ENCODE data around the gene SATB1.

Gene SATB1

GRCh38 chr3:18351823-18352744 lies 73.1 kb downstream of the SATB1 start:
- TF ChIP-seq, protein P1, sequence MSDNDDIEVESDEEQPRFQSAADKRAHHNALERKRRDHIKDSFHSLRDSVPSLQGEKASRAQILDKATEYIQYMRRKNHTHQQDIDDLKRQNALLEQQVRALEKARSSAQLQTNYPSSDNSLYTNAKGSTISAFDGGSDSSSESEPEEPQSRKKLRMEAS (IDR thresholded peaks at IDR 0.05; ENCODE audit: low read depth, low read length), result no peak
- TF ChIP-seq MYC (IDR thresholded peaks at IDR 0.05; ENCODE audit: low read depth, low read length) (no peak), POLR2A (IDR thresholded peaks at IDR 0.05; ENCODE audit: extremely low read depth, insufficient read length) (no peak)
- TF ChIP-seq, protein P2, sequence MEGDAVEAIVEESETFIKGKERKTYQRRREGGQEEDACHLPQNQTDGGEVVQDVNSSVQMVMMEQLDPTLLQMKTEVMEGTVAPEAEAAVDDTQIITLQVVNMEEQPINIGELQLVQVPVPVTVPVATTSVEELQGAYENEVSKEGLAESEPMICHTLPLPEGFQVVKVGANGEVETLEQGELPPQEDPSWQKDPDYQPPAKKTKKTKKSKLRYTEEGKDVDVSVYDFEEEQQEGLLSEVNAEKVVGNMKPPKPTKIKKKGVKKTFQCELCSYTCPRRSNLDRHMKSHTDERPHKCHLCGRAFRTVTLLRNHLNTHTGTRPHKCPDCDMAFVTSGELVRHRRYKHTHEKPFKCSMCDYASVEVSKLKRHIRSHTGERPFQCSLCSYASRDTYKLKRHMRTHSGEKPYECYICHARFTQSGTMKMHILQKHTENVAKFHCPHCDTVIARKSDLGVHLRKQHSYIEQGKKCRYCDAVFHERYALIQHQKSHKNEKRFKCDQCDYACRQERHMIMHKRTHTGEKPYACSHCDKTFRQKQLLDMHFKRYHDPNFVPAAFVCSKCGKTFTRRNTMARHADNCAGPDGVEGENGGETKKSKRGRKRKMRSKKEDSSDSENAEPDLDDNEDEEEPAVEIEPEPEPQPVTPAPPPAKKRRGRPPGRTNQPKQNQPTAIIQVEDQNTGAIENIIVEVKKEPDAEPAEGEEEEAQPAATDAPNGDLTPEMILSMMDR (IDR thresholded peaks at IDR 0.05; ENCODE audit: low read depth, low read length), result no peak
- no peak for DNase-seq (ENCODE audit: low read depth)
- no peak overlapping the region for H3K4me3 ChIP-seq (ENCODE audit: low read depth, low read length)

GRCh38 chr3:18351069-18351628 lies 74.0 kb downstream of the SATB1 start:
- no peak overlapping the region for H3K4me3 ChIP-seq (ENCODE audit: low read depth, low read length)
- no peak for TF ChIP-seq POLR2A (IDR thresholded peaks at IDR 0.05; ENCODE audit: extremely low read depth, insufficient read length)
- TF ChIP-seq, protein P2 (IDR thresholded peaks at IDR 0.05; ENCODE audit: low read depth, low read length), result no peak
- TF ChIP-seq, protein P1 (IDR thresholded peaks at IDR 0.05; ENCODE audit: low read depth, low read length), result no peak
- TF ChIP-seq MYC (IDR thresholded peaks at IDR 0.05; ENCODE audit: low read depth, low read length), result no peak
- DNase-seq (ENCODE audit: low read depth), result no peak

DNA sequence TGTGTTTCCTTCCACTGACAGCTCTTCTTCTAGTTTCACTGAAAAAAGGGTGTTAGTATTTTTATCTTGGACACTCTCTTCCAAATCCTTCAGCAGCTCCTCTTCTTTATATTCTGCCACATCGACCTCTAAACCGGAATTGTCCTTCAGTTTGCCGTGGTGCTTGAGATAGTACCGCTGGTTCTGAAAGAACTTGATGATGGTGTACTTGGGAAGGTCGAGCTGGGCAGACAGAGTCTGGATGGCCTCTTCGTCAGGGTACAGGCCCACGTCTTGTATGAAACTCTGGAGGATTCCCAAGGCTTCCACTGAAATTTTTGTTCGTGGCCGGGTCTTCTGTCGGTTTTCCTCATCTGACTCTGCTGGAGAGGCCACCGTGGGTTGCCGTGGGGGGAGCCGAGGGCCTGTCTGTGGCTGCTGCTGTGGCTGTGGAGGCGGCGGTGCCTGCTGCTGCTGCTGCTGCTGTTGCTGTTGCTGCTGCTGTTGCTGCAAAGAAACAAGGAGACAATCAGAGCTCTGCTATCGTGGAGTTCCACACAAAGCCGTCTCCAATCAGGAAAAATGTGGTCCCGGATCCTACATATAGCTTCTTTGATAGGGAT lies 75.8 kb downstream of the SATB1 start:
- DNase-seq (ENCODE audit: low read depth), result no peak
- TF ChIP-seq, protein P1 (IDR thresholded peaks at IDR 0.05; ENCODE audit: low read depth, low read length), result no peak
- no peak for TF ChIP-seq MYC (IDR thresholded peaks at IDR 0.05; ENCODE audit: low read depth, low read length)
- TF ChIP-seq, protein P2 (IDR thresholded peaks at IDR 0.05; ENCODE audit: low read depth, low read length), result no peak
- no peak for TF ChIP-seq POLR2A (IDR thresholded peaks at IDR 0.05; ENCODE audit: extremely low read depth, insufficient read length)
- H3K4me3 ChIP-seq (ENCODE audit: low read depth, low read length), result no peak overlapping the region

GRCh38 chr3:18346097-18346496 lies 79.0 kb downstream of the SATB1 start:
- H3K4me3 ChIP-seq (ENCODE audit: low read depth, low read length), result no peak overlapping the region
- DNase-seq (ENCODE audit: low read depth), result no peak
- TF ChIP-seq, protein P2 (IDR thresholded peaks at IDR 0.05; ENCODE audit: low read depth, low read length), result no peak
- TF ChIP-seq, protein P1 (IDR thresholded peaks at IDR 0.05; ENCODE audit: low read depth, low read length), result no peak
- TF ChIP-seq MYC (IDR thresholded peaks at IDR 0.05; ENCODE audit: low read depth, low read length) (no peak), POLR2A (IDR thresholded peaks at IDR 0.05; ENCODE audit: extremely low read depth, insufficient read length) (no peak)

DNA sequence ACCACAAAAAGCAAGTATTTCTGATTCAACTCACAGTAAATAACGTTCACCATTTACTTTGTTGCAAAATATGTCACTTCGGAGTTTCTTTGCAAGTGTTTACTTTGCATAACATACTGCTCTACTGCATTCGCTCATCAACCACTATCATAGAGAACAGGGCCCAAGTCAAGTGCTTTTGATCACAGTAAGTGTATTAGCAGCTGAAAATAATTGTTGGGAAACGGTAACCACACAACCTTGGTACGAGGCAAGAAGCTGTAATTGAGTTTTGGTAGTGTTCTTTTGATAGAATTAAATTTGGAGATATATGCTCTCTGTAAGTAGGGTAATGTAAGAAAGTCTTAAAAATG lies 80.1 kb downstream of the SATB1 start:
- H3K4me3 ChIP-seq (ENCODE audit: low read depth, low read length), result no peak overlapping the region
- TF ChIP-seq, protein P1 (IDR thresholded peaks at IDR 0.05; ENCODE audit: low read depth, low read length), result no peak
- TF ChIP-seq, protein P2 (IDR thresholded peaks at IDR 0.05; ENCODE audit: low read depth, low read length), result no peak
- TF ChIP-seq POLR2A (IDR thresholded peaks at IDR 0.05; ENCODE audit: extremely low read depth, insufficient read length) (no peak), MYC (IDR thresholded peaks at IDR 0.05; ENCODE audit: low read depth, low read length) (no peak)
- no peak for DNase-seq (ENCODE audit: low read depth)

Data from NB4 (cell line).